Neural progenitor cell (in vitro differentiated cells): ENCODE results near the gene NLK.

Experiments used
- CTCF ChIP-seq: fragments of 200-600 bp; sonication (generic); IDR thresholded peaks from 2 replicates; pipeline ENCODE4 v1.5.1; 2017; ENCODE audit warnings: antibody characterized with exemption, mild to moderate bottlenecking
- EZH2 ChIP-seq: fragments of 200-600 bp; sonication (generic); IDR thresholded peaks from 2 replicates; pipeline ENCODE4 v1.6.1; 2017; ENCODE audit warnings: antibody characterized with exemption, mild to moderate bottlenecking, moderate library complexity
- EZH2phosphoT487 ChIP-seq: fragments of 200-600 bp; sonication (generic); IDR thresholded peaks from 2 replicates; pipeline ENCODE4 v1.6.1; 2017; ENCODE audit warnings: antibody characterized with exemption

- TF ChIP-seq CTCF (no peak), EZH2phosphoT487 (no peak), EZH2 (no peak)
Observed at GRCh38 chr17:28206292-28206691, 163.8 kb downstream of the NLK start.
